Natural killer cell (primary cell): ENCODE data around the gene SCGB3A1. TPM values are rescaled to one million over a fixed set of nuclear protein-coding genes. Genes with fewer than 3 reads are reported as not detected.

ENCODE experiments used
- ATAC-seq, 3 donors: fragments of 150-1000 bp in 2 of 3; fragments of 200-7000 bp in 1 of 3; cut with Tn5 transposase; 1 replicate in 1 of 3; 2 replicates in 2 of 3; pipeline ENCODE4 v1.10.0; 2021; ENCODE audit warnings: mild to moderate bottlenecking in 2 of 3, moderate library complexity in 2 of 3
- DNase-seq, 2 donors: peaks; one replicate each; pipeline versions ENCODE4 v3.0.0 to v3.0.0-alpha.2; 2013 to 2021; ENCODE audit warnings: mixed read lengths in 1 of 2
- H3K27ac ChIP-seq: one replicate; pipeline ENCODE4 v1.5.1; 2013; ENCODE audit warnings: mild to moderate bottlenecking, low read length
- H3K27me3 ChIP-seq: one replicate; pipeline ENCODE4 v1.6.1; 2013; ENCODE audit warnings: low read length; ENCODE audit not compliant: control insufficient read depth, insufficient read depth
- H3K36me3 ChIP-seq: one replicate; pipeline ENCODE4 v1.6.1; 2013; ENCODE audit warnings: low read length; ENCODE audit not compliant: control insufficient read depth, insufficient read depth
- H3K4me1 ChIP-seq: one replicate; pipeline ENCODE4 v1.6.1; 2013; ENCODE audit warnings: low read length; ENCODE audit not compliant: control insufficient read depth, insufficient read depth
- H3K4me3 ChIP-seq: one replicate; pipeline ENCODE4 v1.5.1; 2013; ENCODE audit warnings: low read length
- H3K9me3 ChIP-seq: one replicate; pipeline ENCODE4 v1.6.1; 2013; ENCODE audit warnings: low read length; ENCODE audit not compliant: control insufficient read depth, insufficient read depth
- H3K27ac Mint-ChIP-seq, 2 donors: one replicate each; pipeline ENCODE4 v1.8.0; 2022; ENCODE audit warnings: mild to moderate bottlenecking in 2 of 2, mixed read lengths in 2 of 2, moderate library complexity in 1 of 2
- H3K27me3 Mint-ChIP-seq, 2 donors: one replicate each; pipeline ENCODE4 v1.8.0; 2022; ENCODE audit warnings: low read depth in 2 of 2, mixed read lengths in 2 of 2
- H3K36me3 Mint-ChIP-seq: one replicate; pipeline ENCODE4 v1.8.0; 2022; ENCODE audit warnings: mixed read lengths
- H3K4me1 Mint-ChIP-seq, 2 donors: one replicate each; pipeline ENCODE4 v1.8.0; 2022; ENCODE audit warnings: mixed read lengths in 2 of 2
- H3K4me3 Mint-ChIP-seq: one replicate; pipeline ENCODE4 v1.8.0; 2022; ENCODE audit warnings: mild to moderate bottlenecking, moderate library complexity, mixed read lengths
- H3K9me3 Mint-ChIP-seq, 2 donors: one replicate each; pipeline ENCODE4 v1.8.0; 2022; ENCODE audit warnings: mixed read lengths in 2 of 2
- WGBS: methylation state at CpG from one replicate; pipeline ENCODE4 v1.1.7; 2013; ENCODE audit warnings: missing lambda C conversion rate; ENCODE audit not compliant: insufficient coverage; 5-methylcytosine and 5-hydroxymethylcytosine counted together
- intact Hi-C: fragments of 100-400 bp; cut with micrococcal nuclease; formaldehyde crosslinking; loops from one replicate; pipeline ENCODE4 v1.14.2; 2022
- total RNA-seq, 4 donors: library from RNA; stranded (reverse); fragments of 120-200 nt in 1 of 4; gene quantifications; one replicate each; pipeline versions ENCODE4 v1.2.3 to v1.2.4, GENCODE V29; 2013 to 2022
- TF ChIP-seq, protein P1 (sequence below): fragments of 200-600 bp; IDR thresholded peaks from one replicate; pipeline ENCODE4 v1.8.0; 2022; ENCODE audit warnings: antibody characterized with exemption

The SCGB3A1 gene
- total RNA-seq, 3 donors from 2014 or later (not counting 1 experiment from before 2014, with no cell fraction given): not detected

GRCh38 chr5:180558232-180558631 lies 33.1 kb downstream of the SCGB3A1 start:
- intact Hi-C loops: no loop called here
- Mint-ChIP-seq H3K9me3 (no peaks in the 10 kb centered on the region), H3K27ac (no peak overlapping the region), H3K36me3 (no peaks in the 10 kb centered on the region), H3K4me1 (peaks cover 25 to 42% of the 10 kb centered on the region in 2 donors), H3K4me3 (no peak overlapping the region), H3K27me3 (no peaks in the 10 kb centered on the region)
- Histone ChIP-seq H3K4me1 (no peaks in the 10 kb centered on the region), H3K4me3 (no peak overlapping the region), H3K27me3 (no peaks in the 10 kb centered on the region), H3K36me3 (peaks cover 11% of the 10 kb centered on the region), H3K27ac (no peak overlapping the region), H3K9me3 (no peaks in the 10 kb centered on the region)
- ATAC-seq (no peak), DNase-seq (no peak)
- TF ChIP-seq, protein P1, sequence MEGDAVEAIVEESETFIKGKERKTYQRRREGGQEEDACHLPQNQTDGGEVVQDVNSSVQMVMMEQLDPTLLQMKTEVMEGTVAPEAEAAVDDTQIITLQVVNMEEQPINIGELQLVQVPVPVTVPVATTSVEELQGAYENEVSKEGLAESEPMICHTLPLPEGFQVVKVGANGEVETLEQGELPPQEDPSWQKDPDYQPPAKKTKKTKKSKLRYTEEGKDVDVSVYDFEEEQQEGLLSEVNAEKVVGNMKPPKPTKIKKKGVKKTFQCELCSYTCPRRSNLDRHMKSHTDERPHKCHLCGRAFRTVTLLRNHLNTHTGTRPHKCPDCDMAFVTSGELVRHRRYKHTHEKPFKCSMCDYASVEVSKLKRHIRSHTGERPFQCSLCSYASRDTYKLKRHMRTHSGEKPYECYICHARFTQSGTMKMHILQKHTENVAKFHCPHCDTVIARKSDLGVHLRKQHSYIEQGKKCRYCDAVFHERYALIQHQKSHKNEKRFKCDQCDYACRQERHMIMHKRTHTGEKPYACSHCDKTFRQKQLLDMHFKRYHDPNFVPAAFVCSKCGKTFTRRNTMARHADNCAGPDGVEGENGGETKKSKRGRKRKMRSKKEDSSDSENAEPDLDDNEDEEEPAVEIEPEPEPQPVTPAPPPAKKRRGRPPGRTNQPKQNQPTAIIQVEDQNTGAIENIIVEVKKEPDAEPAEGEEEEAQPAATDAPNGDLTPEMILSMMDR: no peak
- 95% methylated on average over 11 of the region's 11 CpGs for WGBS

- H3K27me3 ChIP-seq: no peaks in the 10 kb centered on the region
- intact Hi-C loops: no loop called here
- Mint-ChIP-seq H3K27ac (no peak overlapping the region), H3K9me3 (no peaks in the 10 kb centered on the region), H3K4me3 (no peak overlapping the region), H3K36me3 (no peaks in the 10 kb centered on the region), H3K27me3 (no peaks in the 10 kb centered on the region), H3K4me1 (peaks cover 25 to 42% of the 10 kb centered on the region in 2 donors)
- DNase-seq (no peak), ATAC-seq (no peak)
- no peaks in the 10 kb centered on the region for H3K4me1 ChIP-seq
- no peaks in the 10 kb centered on the region for H3K9me3 ChIP-seq
- no peak overlapping the region for H3K4me3 ChIP-seq
- WGBS: 75% methylated on average over 2 of the region's 2 CpGs
- H3K36me3 ChIP-seq: peaks cover 12% of the 10 kb centered on the region
- TF ChIP-seq, protein P1: no peak
- no peak overlapping the region for H3K27ac ChIP-seq
These were observed 34.0 kb downstream of the SCGB3A1 start for GRCh38 chr5:180557217-180557809.

- WGBS: 91% methylated on average over 7 of the region's 7 CpGs
- Histone ChIP-seq H3K9me3 (no peaks in the 10 kb centered on the region), H3K27me3 (no peaks in the 10 kb centered on the region), H3K4me3 (no peak overlapping the region), H3K27ac (no peak overlapping the region), H3K4me1 (no peaks in the 10 kb centered on the region), H3K36me3 (peaks cover 18% of the 10 kb centered on the region)
- intact Hi-C loops: no loop called here
- TF ChIP-seq, protein P1: no peak
- Mint-ChIP-seq H3K27ac (no peak overlapping the region), H3K4me3 (no peak overlapping the region), H3K4me1 (peaks cover 13 to 25% of the 10 kb centered on the region in 2 donors), H3K36me3 (no peaks in the 10 kb centered on the region), H3K27me3 (no peaks in the 10 kb centered on the region), H3K9me3 (no peaks in the 10 kb centered on the region)
- ATAC-seq (no peak), DNase-seq (no peak)
These were observed 36.0 kb downstream of the SCGB3A1 start for GRCh38 chr5:180555168-180555921.
